HEK293 (cell line): ENCODE data around the gene PEPD.

Experiments
- CTCF ChIP-seq: fragments of 450-650 bp; formaldehyde crosslinking; IDR thresholded peaks from 2 replicates; pipeline ENCODE4 v1.5.1; 2016; ENCODE audit warnings: missing biosample characterization, missing genetic modification characterization
- REST ChIP-seq: fragments of 450-650 bp; formaldehyde crosslinking; IDR thresholded peaks from 2 replicates; pipeline ENCODE4 v1.5.1; 2016; ENCODE audit warnings: missing biosample characterization, missing genetic modification characterization
- ZNF558 ChIP-seq: fragments of 450-650 bp; formaldehyde crosslinking; IDR thresholded peaks from 2 replicates; pipeline ENCODE4 v1.5.1; 2016; ENCODE audit warnings: missing biosample characterization, missing genetic modification characterization

- no peak for TF ChIP-seq REST (tag by site-specific recombination)
- TF ChIP-seq CTCF (tag by site-specific recombination), result no peak
- no peak for TF ChIP-seq ZNF558
Measured at GRCh38 chr19:33343301-33343700, 178.3 kb downstream of the PEPD start.
